Measurements from ENCODE around the gene COX8C. TPM values are rescaled to one million over a fixed set of nuclear protein-coding genes. Genes with fewer than 3 reads are reported as not detected.

COX8C gene
- total RNA-seq, 4 donors from 2014 or later: not detected

GRCh38 chr14:93396456-93396855 is 49.5 kb downstream of the COX8C start:
- Histone ChIP-seq H3K4me3 (no peak overlapping the region), H3K36me3 (no peaks in the 10 kb centered on the region), H3K4me1 (no peaks in the 10 kb centered on the region), H3K27ac (no peak overlapping the region), H3K27me3 (peaks cover 3% of the 10 kb centered on the region), H3K9me3 (peaks cover 4% of the 10 kb centered on the region)
- no peak for DNase-seq (ENCODE audit: low spot score in 2 of 2)
- WGBS: 74% methylated on average over 1 of the region's 1 CpG
- TF ChIP-seq POLR2A (IDR thresholded peaks at IDR 0.05) (no peak), EP300 (IDR thresholded peaks at IDR 0.05) (no peak), CTCF (IDR thresholded peaks at IDR 0.05) (no peak), POLR2AphosphoS5 (IDR thresholded peaks at IDR 0.05) (no peak)

Other genes starting within 250 kb of the COX8C start
- 10 to 100 TPM; 29.9 to 33.6 (median 32.2) TPM for gene ITPK1, start 231.3 kb upstream of the COX8C start, total RNA-seq
- 10 to 100 TPM; 18.2 to 33.9 (median 24.1) TPM for gene MOAP1, start 162.3 kb upstream of the COX8C start, total RNA-seq
- gene LYSET, start 161.9 kb upstream of the COX8C start, total RNA-seq: 10 to 100 TPM in 1 of 4 donors, 1 to 10 TPM in 3; 6.6 to 11.5 (median 7.1) TPM
- 10 to 100 TPM in 1 of 4 donors, 1 to 10 TPM in 3; 5.6 to 11.3 (median 7.4) TPM for gene GON7, start 140.1 kb upstream of the COX8C start, total RNA-seq
- gene UBR7, start 139.9 kb upstream of the COX8C start, total RNA-seq: 10 to 100 TPM; 20.6 to 38.2 (median 34.1) TPM
- gene BTBD7, start 14.1 kb upstream of the COX8C start, total RNA-seq: 10 to 100 TPM; 18.8 to 27.0 (median 23.6) TPM
- under 1 TPM in 1 of 4 donors, not detected in 3; 0.30 TPM for gene UNC79, start 83.8 kb downstream of the COX8C start, total RNA-seq

Measured in suprapubic skin (tissue), 4 donors.